HG02840 (cell line): ENCODE measurements around the gene IL1R2.
"Not testable (repeated sequence)": the region's sequence is repeated elsewhere in the genome, so short reads cannot be mapped to it uniquely, and the experiment has no call there.

ENCODE experiments used
- ATAC-seq: cut with Tn5 transposase; IDR thresholded peaks from one replicate; pipeline ENCODE4 v1.9.1; 2021; ENCODE audit warnings: mild to moderate bottlenecking, moderate library complexity, moderate number of reproducible peaks; ENCODE audit not compliant: unreplicated experiment, low FRiP score

Gene IL1R2

GRCh38 chr2:101995019-101995418 lies 3.3 kb downstream of the IL1R2 start:
- no peak for ATAC-seq

DNA sequence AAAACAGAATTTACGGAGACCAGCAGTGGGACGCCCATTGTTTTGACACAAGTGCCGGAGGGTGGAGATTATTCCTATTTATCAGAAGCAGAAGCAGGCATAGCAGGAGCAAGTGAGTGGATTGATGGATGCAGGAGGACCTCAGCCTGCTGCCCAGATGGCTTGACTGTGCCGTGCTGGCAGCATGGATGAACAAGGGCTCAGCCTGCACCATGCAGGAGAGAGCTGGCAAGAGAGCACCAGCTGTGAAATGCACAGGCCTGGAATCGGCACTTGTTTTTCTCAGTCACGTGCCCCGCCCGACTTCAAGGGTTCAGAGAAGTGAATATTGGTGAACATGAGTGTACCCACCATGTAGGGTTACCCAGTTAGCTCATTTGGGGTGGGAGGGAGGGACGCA lies 4.0 kb downstream of the IL1R2 start:
- no peak for ATAC-seq

DNA sequence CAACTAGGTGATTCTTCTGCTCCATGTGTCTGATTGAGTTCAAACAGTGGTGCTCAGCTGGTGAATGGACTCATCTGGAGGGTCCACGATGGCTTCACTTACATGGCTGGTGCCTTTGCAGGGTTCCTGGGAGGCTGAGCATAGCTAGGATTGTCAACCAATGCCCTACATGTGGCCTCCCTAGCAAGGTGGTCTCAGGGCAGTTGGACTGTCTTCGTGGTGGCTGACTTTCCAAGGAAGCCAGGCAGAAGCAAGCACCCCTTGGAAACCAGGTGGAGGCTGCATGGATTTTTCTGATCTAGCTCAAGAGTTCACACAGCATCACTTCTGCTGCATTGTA lies 6.8 kb downstream of the IL1R2 start:
- no peak for ATAC-seq

GRCh38 chr2:101998896-101999789 lies 7.4 kb downstream of the IL1R2 start:
- ATAC-seq = no peak

- no peak for ATAC-seq
Observed at GRCh38 chr2:102000012-102000411, 8.3 kb downstream of the IL1R2 start.

DNA sequence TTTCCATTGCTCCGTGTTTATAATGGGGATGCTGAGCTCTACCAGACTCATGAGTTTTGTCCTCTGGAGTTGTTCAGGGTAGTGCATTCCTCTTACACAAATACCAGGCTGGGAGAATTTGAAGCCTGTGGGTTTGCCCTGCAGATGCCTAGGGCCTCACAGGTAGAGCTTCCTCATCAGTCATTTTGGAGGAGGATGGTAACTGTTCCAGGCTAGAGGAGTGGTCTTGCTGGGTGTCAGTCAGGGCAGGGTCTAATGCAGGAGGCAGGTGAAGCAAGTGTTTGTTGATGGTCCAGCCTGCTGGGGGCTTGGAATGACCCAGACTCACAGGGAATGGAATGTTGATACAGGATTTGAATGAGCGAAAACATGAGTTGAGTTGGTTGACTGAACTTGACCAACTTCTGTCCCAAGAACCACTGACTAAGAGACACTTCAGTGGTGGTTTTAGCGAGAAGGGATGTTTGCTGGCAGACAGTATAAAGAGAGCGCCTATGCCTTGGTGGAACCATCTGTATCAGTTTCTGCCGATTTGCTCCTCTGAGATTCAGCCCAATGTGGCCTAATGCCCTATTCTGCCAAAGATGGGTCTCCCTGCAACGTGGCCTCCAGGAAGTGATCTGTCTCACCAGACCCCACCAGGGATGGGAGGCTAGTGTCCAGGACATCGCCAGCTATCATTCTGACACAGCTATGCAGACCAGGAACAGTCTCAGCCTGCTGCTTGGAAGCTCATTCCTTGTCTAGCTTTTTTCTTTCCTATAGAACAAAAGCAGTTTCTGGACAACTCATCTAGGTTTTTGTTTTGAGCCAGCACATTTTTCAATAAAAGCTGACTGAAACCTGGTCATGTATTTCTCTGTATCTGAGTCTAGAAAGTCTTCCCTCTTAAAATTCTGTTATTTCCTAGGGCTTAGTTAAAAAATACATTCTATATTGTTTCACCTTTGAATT lies 9.3 kb downstream of the IL1R2 start:
- no peak for ATAC-seq

GRCh38 chr2:102001767-102002142 lies 10.0 kb downstream of the IL1R2 start:
- ATAC-seq = no peak

DNA sequence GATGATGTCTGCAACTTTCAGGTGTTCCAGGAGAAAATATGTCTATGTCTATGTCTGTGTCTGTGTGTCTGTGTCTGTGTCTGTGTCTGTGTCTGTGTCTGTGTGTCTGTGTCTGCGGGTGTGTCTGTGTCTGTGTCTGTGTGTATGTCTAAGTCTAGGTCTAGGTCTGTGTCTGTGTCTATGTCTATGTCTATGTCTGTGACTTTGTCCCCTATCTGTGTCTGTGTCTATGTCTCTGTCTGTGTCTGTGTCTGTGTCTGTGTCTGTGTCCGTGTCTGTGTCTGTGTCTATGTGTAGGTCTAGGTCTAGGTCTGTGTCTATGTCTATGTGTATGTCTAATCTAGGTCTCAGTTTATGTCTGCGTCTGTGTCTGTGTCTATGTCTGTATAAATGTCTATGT lies 10.5 kb downstream of the IL1R2 start:
- no peak for ATAC-seq

GRCh38 chr2:102002909-102003308 lies 11.1 kb downstream of the IL1R2 start:
- ATAC-seq = not testable (repeated sequence)

GRCh38 chr2:102003696-102004095 lies 11.9 kb downstream of the IL1R2 start:
- ATAC-seq = no peak

DNA sequence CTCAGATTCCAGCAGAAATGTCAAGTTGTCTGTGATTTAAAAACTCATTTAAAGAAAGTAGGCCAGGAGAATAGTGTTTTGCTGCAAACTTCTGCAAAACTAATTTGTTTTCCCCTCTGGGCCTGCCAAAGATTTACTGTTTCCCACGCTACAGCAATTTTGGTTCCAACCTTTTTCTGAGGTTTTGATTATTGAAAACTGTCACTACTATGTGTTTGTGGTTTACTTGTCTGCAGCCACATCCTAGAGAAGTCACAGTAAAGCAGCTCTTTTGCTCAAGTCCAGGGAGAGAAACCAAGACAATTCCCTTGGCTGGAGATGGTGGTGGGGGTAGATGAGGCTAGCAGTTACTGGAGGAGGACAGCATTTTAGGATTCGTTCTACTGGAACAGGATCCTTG lies 12.8 kb downstream of the IL1R2 start:
- ATAC-seq = no peak

DNA sequence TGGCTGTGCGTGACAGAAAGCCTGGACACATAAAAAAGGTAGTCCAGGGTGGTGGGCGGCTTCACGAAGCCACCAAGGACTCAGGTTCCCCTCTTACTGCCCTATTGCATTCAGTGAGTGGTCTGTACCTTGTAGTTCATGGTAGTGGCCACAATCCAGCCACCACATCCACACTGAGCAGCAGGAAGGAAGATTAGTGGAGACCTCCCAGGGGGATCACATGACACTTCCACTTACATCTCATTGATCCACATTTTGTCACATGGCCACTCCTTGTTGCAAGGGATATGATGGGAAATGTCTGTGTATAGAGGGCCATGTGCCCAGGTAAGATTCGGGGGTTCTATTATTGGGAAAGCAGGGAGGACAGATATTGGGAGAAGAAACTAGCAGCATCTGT lies 13.7 kb downstream of the IL1R2 start:
- no peak for ATAC-seq

- no peak for ATAC-seq
Observed at GRCh38 chr2:102005989-102006885, 14.5 kb downstream of the IL1R2 start.

DNA sequence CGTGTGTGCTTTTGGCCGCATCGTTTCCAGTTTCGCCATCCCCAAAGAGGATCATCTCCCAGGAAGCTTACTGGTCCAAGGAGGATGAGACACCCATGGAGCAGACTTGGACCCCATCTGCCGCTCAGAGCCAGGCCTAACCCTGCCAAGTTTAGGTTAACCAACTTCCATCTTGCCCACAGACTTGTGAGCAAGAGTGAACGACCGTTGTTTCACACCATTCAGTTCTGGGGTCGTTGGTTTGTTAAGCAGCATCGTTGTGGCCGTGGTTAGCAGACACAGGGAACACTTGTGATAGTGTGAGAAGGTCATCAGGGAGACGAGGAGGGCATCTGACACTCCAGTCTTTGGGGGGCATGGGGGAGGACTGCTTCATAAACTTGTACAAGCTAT lies 15.1 kb downstream of the IL1R2 start:
- no peak for ATAC-seq

DNA sequence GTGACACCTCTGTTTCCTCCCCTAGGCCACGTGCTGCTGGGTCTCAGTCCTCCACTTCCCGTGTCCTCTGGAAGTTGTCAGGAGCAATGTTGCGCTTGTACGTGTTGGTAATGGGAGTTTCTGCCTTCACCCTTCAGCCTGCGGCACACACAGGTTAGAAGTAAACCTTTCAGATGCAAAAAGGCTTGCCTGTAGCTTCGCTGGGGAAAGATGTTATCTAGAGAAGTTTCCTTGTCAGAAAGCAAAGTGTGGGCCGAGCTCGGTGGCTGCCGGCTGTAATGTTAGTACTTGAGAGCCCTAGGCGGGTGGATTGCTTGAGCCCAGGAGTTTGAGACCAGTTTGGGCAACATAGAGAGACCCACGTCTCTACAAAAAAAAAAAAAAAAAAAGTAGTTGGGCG lies 16.7 kb downstream of the IL1R2 start:
- ATAC-seq = no peak

DNA sequence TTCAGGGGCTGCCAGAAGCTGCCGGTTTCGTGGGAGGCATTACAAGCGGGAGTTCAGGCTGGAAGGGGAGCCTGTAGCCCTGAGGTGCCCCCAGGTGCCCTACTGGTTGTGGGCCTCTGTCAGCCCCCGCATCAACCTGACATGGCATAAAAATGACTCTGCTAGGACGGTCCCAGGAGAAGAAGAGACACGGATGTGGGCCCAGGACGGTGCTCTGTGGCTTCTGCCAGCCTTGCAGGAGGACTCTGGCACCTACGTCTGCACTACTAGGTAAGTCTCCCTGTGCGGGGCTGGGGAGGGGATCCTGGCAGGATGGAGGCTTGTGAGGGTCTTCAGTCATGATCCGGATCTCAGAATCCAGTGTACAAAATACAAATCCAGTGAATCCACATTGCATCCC lies 17.8 kb downstream of the IL1R2 start:
- ATAC-seq = no peak

DNA sequence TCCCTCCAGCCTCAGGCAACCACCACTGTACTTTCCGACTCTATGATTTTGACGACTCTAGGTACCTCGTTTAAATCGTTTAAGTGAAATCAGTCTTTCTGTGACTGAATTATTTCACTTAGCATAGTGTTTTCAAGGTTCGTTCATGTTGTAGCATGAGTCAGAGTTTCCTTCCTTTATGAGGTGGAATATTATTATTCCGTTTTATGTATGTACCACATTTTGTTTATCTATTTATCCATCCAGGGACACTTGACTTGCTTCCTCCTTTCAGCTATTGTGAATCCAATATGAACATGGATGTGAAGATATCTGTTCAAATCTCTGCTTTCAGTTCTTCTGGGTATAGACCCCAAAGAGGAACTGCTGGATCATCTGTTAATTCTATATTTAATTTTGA lies 19.1 kb downstream of the IL1R2 start:
- no peak for ATAC-seq

- ATAC-seq = no peak
Observed at GRCh38 chr2:102012061-102012614, 20.4 kb downstream of the IL1R2 start.

- no peak for ATAC-seq
Observed at GRCh38 chr2:102013206-102014040, 21.7 kb downstream of the IL1R2 start.

DNA sequence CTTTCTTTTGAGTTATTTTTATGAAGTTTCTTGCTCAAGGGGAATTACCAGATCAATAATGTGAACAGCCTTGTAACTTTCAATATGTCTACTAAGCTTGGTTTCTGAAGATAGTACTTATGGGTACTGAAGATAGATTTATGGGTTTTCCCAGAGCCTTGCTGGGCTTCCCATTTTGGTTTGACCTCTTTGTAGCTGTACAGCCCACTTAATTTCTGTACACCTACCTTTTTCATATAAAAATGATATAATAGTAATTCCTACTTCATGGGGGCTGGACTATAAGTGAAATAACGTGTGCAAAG lies 22.2 kb downstream of the IL1R2 start:
- ATAC-seq = no peak
